Measurements from ENCODE around the gene NUBP2.
A peak's percentile ranks its signal among the peaks of the same experiment; 100 is the strongest.

Gene NUBP2

DNA sequence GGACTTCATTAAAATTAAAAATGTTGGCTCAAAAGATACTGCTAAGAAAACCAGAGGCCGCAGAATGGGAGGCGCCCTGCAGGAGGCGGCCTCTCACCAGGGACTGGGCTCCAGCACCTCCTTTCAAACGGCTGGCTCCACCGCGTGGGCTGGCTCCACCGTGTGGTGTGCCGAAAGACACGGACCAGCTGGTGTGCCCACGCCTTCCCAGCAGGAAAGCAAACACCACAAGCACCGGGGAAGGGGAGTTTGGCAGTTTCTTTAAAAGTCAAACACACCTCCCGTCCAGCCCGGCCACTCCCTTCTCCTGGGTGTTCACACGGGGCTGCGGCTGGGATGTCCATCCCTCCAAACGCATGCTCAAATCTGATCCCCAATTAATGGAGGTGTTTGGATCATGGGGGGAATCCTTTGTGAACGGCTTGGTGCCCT, 30.0 kb downstream of the NUBP2 start:
- POLR2A ChIA-PET: no interaction called here

GRCh38 chr16:1815461-1815860, 32.7 kb downstream of the NUBP2 start:
- ChIA-PET CTCF (no interaction called here), POLR2A (no interaction called here)
- TF ChIP-seq, protein P1, sequence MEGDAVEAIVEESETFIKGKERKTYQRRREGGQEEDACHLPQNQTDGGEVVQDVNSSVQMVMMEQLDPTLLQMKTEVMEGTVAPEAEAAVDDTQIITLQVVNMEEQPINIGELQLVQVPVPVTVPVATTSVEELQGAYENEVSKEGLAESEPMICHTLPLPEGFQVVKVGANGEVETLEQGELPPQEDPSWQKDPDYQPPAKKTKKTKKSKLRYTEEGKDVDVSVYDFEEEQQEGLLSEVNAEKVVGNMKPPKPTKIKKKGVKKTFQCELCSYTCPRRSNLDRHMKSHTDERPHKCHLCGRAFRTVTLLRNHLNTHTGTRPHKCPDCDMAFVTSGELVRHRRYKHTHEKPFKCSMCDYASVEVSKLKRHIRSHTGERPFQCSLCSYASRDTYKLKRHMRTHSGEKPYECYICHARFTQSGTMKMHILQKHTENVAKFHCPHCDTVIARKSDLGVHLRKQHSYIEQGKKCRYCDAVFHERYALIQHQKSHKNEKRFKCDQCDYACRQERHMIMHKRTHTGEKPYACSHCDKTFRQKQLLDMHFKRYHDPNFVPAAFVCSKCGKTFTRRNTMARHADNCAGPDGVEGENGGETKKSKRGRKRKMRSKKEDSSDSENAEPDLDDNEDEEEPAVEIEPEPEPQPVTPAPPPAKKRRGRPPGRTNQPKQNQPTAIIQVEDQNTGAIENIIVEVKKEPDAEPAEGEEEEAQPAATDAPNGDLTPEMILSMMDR (IDR thresholded peaks at IDR 0.05; ENCODE audit: insufficient read depth, low read length, missing control alignments): no peak
- no peak for DNase-seq (ENCODE audit: low read depth, low spot score)
- no peak overlapping the region for H3K4me3 ChIP-seq (ENCODE audit: low read depth, low read length)

More for the DNA sequence above, 30.0 kb downstream of the NUBP2 start:
- H3K4me3 ChIP-seq (ENCODE audit: low read depth, low read length): no peak overlapping the region
- CTCF ChIA-PET: interaction anchor here (0.8 to 2.3 kb wide), 4 partner anchors 17 to 117 kb away, joined by 3 to 10 read pairs (median 4); partner anchors contain the start of genes NUBP2 and SPSB3
- no peak for DNase-seq (ENCODE audit: low read depth, low spot score)
- TF ChIP-seq, protein P1 (IDR thresholded peaks at IDR 0.05; ENCODE audit: insufficient read depth, low read length, missing control alignments): peak; percentile 44

DNA sequence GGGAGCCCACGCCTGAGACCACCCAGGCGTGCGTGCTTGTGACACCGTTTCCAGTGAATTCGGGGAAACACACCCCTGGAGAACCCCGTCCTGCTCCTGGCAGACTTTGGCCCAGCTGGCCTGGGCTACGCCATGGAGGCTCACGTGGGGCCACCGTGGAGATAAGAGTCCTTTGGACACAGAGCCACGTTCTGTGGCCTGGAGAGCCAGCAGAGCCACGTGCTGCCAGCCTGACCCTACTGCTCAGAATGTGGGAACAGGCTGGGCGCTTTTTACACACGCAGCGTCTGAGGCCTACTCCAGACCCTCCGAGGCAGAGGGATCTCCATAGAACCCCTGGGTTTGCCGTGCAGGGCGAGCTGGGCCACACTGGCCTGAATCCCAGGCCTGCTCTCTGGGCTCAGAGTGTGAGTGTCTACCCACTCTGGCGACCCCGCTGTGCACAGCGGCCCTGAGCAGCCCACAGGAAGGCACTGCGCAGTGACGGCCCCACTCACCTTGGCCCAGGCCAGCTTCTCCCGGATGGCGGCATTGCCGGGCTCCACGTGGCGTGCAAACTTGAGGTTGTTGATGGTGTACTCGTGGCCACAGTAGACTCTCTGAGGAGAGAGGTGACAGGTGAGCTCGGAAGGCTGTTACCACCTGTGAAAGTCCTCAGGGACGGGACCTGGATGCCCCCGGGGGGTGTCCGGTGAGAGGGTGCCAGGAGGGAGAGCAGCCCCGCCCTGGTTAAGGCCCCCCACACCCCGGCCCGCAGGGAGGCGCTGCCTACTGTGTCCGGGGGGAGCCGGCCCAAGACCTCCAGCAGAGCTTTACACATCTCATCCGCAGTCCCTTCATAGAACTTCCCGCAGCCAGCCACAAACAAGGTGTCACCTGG, 33.9 kb downstream of the NUBP2 start:
- TF ChIP-seq, protein P1 (IDR thresholded peaks at IDR 0.05; ENCODE audit: insufficient read depth, low read length, missing control alignments): no peak
- DNase-seq (ENCODE audit: low read depth, low spot score): no peak
- ChIA-PET CTCF (no interaction called here), POLR2A (no interaction called here)
- H3K4me3 ChIP-seq (ENCODE audit: low read depth, low read length): no peak overlapping the region

DNA sequence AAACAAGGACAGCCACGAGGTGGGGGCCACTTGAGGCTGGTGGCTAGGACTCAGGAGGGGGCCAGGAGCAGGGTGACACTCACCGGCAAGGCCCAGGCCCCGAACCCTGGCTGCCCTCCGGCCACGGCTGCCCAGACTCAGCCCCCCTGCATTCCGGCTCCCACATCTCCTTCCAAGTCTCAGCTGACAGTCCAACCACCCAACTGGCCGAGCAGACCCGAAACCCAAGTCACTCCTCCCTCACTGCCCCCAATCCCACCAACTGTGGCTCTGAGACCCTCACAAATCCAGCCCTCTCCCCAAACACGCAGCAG, 34.5 kb downstream of the NUBP2 start:
- ChIA-PET POLR2A (no interaction called here), CTCF (no interaction called here)
- TF ChIP-seq, protein P1 (IDR thresholded peaks at IDR 0.05; ENCODE audit: insufficient read depth, low read length, missing control alignments): no peak
- H3K4me3 ChIP-seq (ENCODE audit: low read depth, low read length): no peak overlapping the region
- no peak for DNase-seq (ENCODE audit: low read depth, low spot score)

- DNase-seq (ENCODE audit: low read depth, low spot score): no peak
- no peak overlapping the region for H3K4me3 ChIP-seq (ENCODE audit: low read depth, low read length)
- POLR2A ChIA-PET: no interaction called here
- CTCF ChIA-PET: no interaction called here
- TF ChIP-seq, protein P1 (IDR thresholded peaks at IDR 0.05; ENCODE audit: insufficient read depth, low read length, missing control alignments): no peak
These were observed 35.0 kb downstream of the NUBP2 start for GRCh38 chr16:1817716-1818115.

DNA sequence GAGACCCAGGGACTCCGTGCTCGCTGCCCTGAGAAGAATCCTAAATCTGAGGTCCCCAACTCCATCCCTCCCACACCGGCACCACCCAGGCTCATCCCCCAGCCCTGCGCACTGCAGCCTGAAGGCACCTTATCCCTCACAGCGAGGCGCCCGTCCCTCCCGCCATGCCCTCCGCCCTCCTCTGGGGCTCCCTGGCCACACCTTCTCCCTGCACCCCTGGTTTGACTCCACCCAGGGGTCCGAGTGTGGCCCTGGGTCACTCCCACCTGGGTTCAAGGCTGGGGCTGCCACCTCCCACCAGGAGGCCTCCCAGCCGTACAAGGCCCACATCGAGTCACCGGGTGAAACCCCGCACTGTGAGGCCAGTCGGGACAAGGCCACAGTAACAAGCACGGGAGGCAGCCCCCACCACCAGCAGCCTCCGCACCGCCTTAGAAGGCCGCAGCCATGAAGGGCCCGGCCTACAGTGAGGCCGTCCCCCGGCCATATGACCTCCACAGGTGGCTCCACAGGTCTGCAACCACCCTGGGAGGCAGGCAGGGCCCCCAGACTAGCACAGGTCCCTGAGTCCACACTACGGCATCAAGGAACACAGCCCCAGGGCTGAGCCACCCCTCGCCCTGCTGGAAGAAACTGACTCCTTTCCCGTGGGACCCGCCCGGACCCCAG, 35.6 kb downstream of the NUBP2 start:
- no peak for DNase-seq (ENCODE audit: low read depth, low spot score)
- H3K4me3 ChIP-seq (ENCODE audit: low read depth, low read length): no peak overlapping the region
- POLR2A ChIA-PET: no interaction called here
- CTCF ChIA-PET: no interaction called here
- TF ChIP-seq, protein P1 (IDR thresholded peaks at IDR 0.05; ENCODE audit: insufficient read depth, low read length, missing control alignments): no peak
